Measurements from ENCODE around the gene AVPR2.

Gene AVPR2
- 0 to 0.24 reads per million in 2 donors for total RNA-seq

GRCh38 chrX:153903991-153904957 lies at the start of gene AVPR2:
TSS of gene AVPR2 (plus strand) at chrX:153904673. CDS start at chrX:153905146, 473 bp downstream.
- no peak for DNase-seq

GRCh38 chrX:153854702-153855101 lies 49.8 kb upstream of the AVPR2 start:
- DNase-seq, result no peak

- DNase-seq, result no peak
Observed at GRCh38 chrX:153857348-153857903, 47.0 kb upstream of the AVPR2 start.

GRCh38 chrX:153861151-153861550 lies 43.3 kb upstream of the AVPR2 start:
- DNase-seq, result no peak

GRCh38 chrX:153861733-153862310 lies 42.7 kb upstream of the AVPR2 start:
- no peak for DNase-seq

- no peak for DNase-seq
Observed at GRCh38 chrX:153862369-153863250, 41.9 kb upstream of the AVPR2 start.

- no peak for DNase-seq
Observed at GRCh38 chrX:153863251-153863991, 41.1 kb upstream of the AVPR2 start.

GRCh38 chrX:153864101-153864500 lies 40.4 kb upstream of the AVPR2 start:
- DNase-seq, result no peak

GRCh38 chrX:153864561-153865320 lies 39.7 kb upstream of the AVPR2 start:
- no peak for DNase-seq

- DNase-seq, result no peak
Observed at GRCh38 chrX:153865321-153865580, 39.2 kb upstream of the AVPR2 start.

GRCh38 chrX:153865685-153866084 lies 38.8 kb upstream of the AVPR2 start:
- DNase-seq, result no peak

GRCh38 chrX:153866302-153867019 lies 38.0 kb upstream of the AVPR2 start:
- no peak for DNase-seq

- no peak for DNase-seq
Observed at GRCh38 chrX:153867139-153867538, 37.3 kb upstream of the AVPR2 start.

GRCh38 chrX:153867671-153868070 lies 36.8 kb upstream of the AVPR2 start:
- DNase-seq, result no peak

- no peak for DNase-seq
Observed at GRCh38 chrX:153868576-153869472, 35.6 kb upstream of the AVPR2 start.

GRCh38 chrX:153869473-153870287 lies 34.8 kb upstream of the AVPR2 start:
- DNase-seq, result no peak

- no peak for DNase-seq
Observed at GRCh38 chrX:153870288-153870690, 34.2 kb upstream of the AVPR2 start.

GRCh38 chrX:153870791-153871360 lies 33.6 kb upstream of the AVPR2 start:
- DNase-seq, result no peak
